HL-60 (cell line): ENCODE results near the gene RTN4R.

Experiments used
- DNase-seq, 2 experiments: peaks; one replicate each; pipeline ENCODE4 v3.0.0-alpha.2; 2010 to 2020; ENCODE audit warnings: low read depth in 1 of 2, low spot score in 1 of 2
- H3K27ac ChIP-seq: fragments of 250-450 bp; sonication (Bioruptor Pico); replicated peaks from 2 replicates; pipeline ENCODE4 v1.5.1; 2020; ENCODE audit warnings: mild to moderate bottlenecking, moderate library complexity
- H3K27me3 ChIP-seq: fragments of 250-450 bp; sonication (Bioruptor Pico); 2 replicates; pipeline ENCODE4 v1.5.1; 2021; ENCODE audit warnings: mild to moderate bottlenecking, moderate library complexity; ENCODE audit not compliant: insufficient read depth, poor library complexity, severe bottlenecking
- H3K4me3 ChIP-seq: replicated peaks from 2 replicates; pipeline ENCODE4 v1.5.1; 2011; ENCODE audit warnings: mild to moderate bottlenecking, control low read depth, low read length; ENCODE audit not compliant: insufficient read depth
- CTCF ChIP-seq: IDR thresholded peaks from one replicate; pipeline ENCODE4 v1.5.1; 2011; ENCODE audit warnings: low read length, control low read depth, inconsistent platforms; ENCODE audit not compliant: insufficient read depth
- GABPA ChIP-seq: IDR thresholded peaks from 2 replicates; pipeline ENCODE4 v1.6.1; 2012; ENCODE audit warnings: low read depth
- POLR2AphosphoS5 ChIP-seq: IDR thresholded peaks from 2 replicates; pipeline ENCODE4 v1.6.1; 2012; ENCODE audit warnings: low read depth
- REST ChIP-seq: IDR thresholded peaks from 2 replicates; pipeline ENCODE4 v1.6.1; 2012; ENCODE audit warnings: low read depth; ENCODE audit not compliant: insufficient replicate concordance
- SPI1 ChIP-seq: IDR thresholded peaks from 2 replicates; pipeline ENCODE4 v1.6.1; 2012; ENCODE audit warnings: low read depth, mild to moderate bottlenecking, borderline replicate concordance

RTN4R gene

GRCh38 chr22:20258584-20259326 lies 9.4 kb downstream of the RTN4R start:
- Histone ChIP-seq H3K27ac (no peak overlapping the region), H3K4me3 (no peak overlapping the region), H3K27me3 (no peaks in the 10 kb centered on the region)
- no peak for DNase-seq
- TF ChIP-seq SPI1 (no peak), REST (no peak), CTCF (no peak), GABPA (no peak), POLR2AphosphoS5 (no peak)

GRCh38 chr22:20258021-20258299 lies 10.2 kb downstream of the RTN4R start:
- Histone ChIP-seq H3K27me3 (no peaks in the 10 kb centered on the region), H3K4me3 (no peak overlapping the region), H3K27ac (no peak overlapping the region)
- TF ChIP-seq POLR2AphosphoS5 (no peak), CTCF (no peak), REST (no peak), SPI1 (no peak)
- DNase-seq: no peak

GRCh38 chr22:20257212-20258020 lies 10.7 kb downstream of the RTN4R start:
- no peak overlapping the region for H3K4me3 ChIP-seq

More at GRCh38 chr22:20257212-20258020, 10.7 kb downstream of the RTN4R start:
- Histone ChIP-seq H3K27me3 (no peaks in the 10 kb centered on the region), H3K27ac (no peak overlapping the region)
- TF ChIP-seq CTCF (no peak), REST (no peak), GABPA (no peak), POLR2AphosphoS5 (no peak), SPI1 (no peak)
- DNase-seq: no peak
